GM21619 (cell line): Measurements from ENCODE around the gene SUPT6H.

Experiments
- ATAC-seq: cut with Tn5 transposase; IDR thresholded peaks from one replicate; pipeline ENCODE4 v1.9.1; 2021; ENCODE audit not compliant: unreplicated experiment

Gene SUPT6H

GRCh38 chr17:28747801-28748750 lies 86.1 kb downstream of the SUPT6H start:
- ATAC-seq: no peak

GRCh38 chr17:28748852-28749515 lies 87.0 kb downstream of the SUPT6H start:
- no peak for ATAC-seq

- no peak for ATAC-seq
These were observed 87.6 kb downstream of the SUPT6H start for GRCh38 chr17:28749516-28750177.

GRCh38 chr17:28750178-28751047 lies 88.4 kb downstream of the SUPT6H start:
- no peak for ATAC-seq

- no peak for ATAC-seq
These were observed 89.8 kb downstream of the SUPT6H start for GRCh38 chr17:28751600-28752366.
